ENCODE results near the gene DCDC2C.

DCDC2C gene

GRCh38 chr2:3727397-3728045, 24.1 kb downstream of the DCDC2C start:
- H3K36me3 ChIP-seq (ENCODE audit: insufficient read depth, low read length) = no peaks in the 10 kb centered on the region
- H2AFZ ChIP-seq (ENCODE audit: low read depth, low read length) = no peak overlapping the region
- no peak overlapping the region for H3K9ac ChIP-seq (ENCODE audit: low read depth, low read length)
- H3K4me1 ChIP-seq (ENCODE audit: insufficient read depth, low read length) = no peaks in the 10 kb centered on the region
- H4K20me1 ChIP-seq (ENCODE audit: insufficient read depth, low read length) = peaks cover 3% of the 10 kb centered on the region; the same call in 1 of the 2 replicates
- H3K79me2 ChIP-seq (ENCODE audit: insufficient read depth, low read length) = no peaks in the 10 kb centered on the region
- no peaks in the 10 kb centered on the region for H3K9me3 ChIP-seq (ENCODE audit: insufficient read depth, low read length, severe bottlenecking)
- H3K4me3 ChIP-seq (ENCODE audit: low read depth in 1 of 2, low read length in 2 of 2) = no peak overlapping the region
- H3K27me3 ChIP-seq (ENCODE audit: insufficient read depth, low read length, poor library complexity) = peaks cover 2% of the 10 kb centered on the region
- no peak overlapping the region for H3K4me2 ChIP-seq (ENCODE audit: insufficient read depth, low read length)
- DNase-seq = no peak
- TF ChIP-seq, protein P1, sequence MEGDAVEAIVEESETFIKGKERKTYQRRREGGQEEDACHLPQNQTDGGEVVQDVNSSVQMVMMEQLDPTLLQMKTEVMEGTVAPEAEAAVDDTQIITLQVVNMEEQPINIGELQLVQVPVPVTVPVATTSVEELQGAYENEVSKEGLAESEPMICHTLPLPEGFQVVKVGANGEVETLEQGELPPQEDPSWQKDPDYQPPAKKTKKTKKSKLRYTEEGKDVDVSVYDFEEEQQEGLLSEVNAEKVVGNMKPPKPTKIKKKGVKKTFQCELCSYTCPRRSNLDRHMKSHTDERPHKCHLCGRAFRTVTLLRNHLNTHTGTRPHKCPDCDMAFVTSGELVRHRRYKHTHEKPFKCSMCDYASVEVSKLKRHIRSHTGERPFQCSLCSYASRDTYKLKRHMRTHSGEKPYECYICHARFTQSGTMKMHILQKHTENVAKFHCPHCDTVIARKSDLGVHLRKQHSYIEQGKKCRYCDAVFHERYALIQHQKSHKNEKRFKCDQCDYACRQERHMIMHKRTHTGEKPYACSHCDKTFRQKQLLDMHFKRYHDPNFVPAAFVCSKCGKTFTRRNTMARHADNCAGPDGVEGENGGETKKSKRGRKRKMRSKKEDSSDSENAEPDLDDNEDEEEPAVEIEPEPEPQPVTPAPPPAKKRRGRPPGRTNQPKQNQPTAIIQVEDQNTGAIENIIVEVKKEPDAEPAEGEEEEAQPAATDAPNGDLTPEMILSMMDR (IDR thresholded peaks at IDR 0.05; ENCODE audit: borderline replicate concordance, extremely low read depth, low read length, poor library complexity, severe bottlenecking) = no peak
- TF ChIP-seq EZH2 (IDR thresholded peaks at IDR 0.05; ENCODE audit: borderline replicate concordance, low read depth, low read length, severe bottlenecking) = no peak
- no peak for ATAC-seq (ENCODE audit: insufficient read depth, low read depth)
- no peak overlapping the region for H3K27ac ChIP-seq (ENCODE audit: low read length)

DNA sequence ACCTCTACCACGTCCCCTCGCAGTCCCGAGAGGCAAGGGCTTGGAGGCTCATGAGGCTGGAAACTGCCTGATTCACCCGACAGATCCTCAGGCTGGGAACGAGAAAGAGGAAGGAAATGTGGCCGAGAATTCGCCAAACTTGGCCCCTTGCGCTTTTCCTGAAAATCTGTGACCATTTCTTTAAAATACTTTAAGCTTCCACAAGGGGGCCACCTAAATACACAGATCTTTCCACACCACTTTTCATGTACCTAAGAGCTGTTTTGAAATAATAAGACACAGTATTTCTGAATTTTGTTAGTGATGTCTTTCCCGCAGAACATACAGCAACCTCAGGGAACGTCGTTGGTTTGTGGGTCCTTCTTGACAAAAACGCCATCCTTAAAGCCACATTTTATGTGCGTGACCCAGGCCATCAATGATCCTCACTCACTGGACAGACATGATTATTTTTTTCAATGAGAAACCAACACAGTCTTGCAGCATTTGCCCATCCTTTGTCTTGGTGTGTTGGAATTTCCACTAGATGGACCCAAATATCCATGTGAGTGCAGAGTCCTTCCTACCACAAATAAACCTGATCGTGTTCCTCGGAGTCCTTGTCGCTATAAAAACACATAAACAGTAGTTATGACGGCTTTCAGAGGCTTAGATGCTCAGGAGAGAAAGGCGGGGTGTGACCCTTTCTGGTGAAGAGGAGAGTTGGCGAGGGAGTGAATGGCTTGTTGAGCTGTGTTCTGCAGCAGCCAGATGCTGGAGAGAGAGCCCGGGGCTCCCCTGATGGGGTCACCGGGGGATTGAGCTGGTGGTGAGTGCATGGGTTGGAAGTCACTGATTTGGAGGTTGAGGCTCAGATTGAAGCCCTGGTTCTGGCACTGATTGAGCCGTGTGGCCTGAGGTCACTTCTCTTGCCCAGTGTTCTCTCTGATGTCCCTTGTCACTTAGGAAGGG, 25.0 kb downstream of the DCDC2C start:
- H3K27ac ChIP-seq (ENCODE audit: low read length) = no peak overlapping the region
- ATAC-seq (ENCODE audit: insufficient read depth, low read depth) = no peak

GRCh38 chr2:3729055-3729448, 25.7 kb downstream of the DCDC2C start:
- no peak overlapping the region for H3K4me2 ChIP-seq (ENCODE audit: insufficient read depth, low read length)
- no peaks in the 10 kb centered on the region for H3K4me1 ChIP-seq (ENCODE audit: insufficient read depth, low read length)
- no peak for DNase-seq
- ATAC-seq (ENCODE audit: insufficient read depth, low read depth) = no peak
- no peaks in the 10 kb centered on the region for H3K9me3 ChIP-seq (ENCODE audit: insufficient read depth, low read length, severe bottlenecking)
- peaks cover 10% of the 10 kb centered on the region for H3K27me3 ChIP-seq (ENCODE audit: insufficient read depth, low read length, poor library complexity)
- H3K4me3 ChIP-seq (ENCODE audit: low read depth in 1 of 2, low read length in 2 of 2) = no peak overlapping the region
- no peaks in the 10 kb centered on the region for H3K79me2 ChIP-seq (ENCODE audit: insufficient read depth, low read length)
- TF ChIP-seq, protein P1 (IDR thresholded peaks at IDR 0.05; ENCODE audit: borderline replicate concordance, extremely low read depth, low read length, poor library complexity, severe bottlenecking) = no peak
- no peak for TF ChIP-seq EZH2 (IDR thresholded peaks at IDR 0.05; ENCODE audit: borderline replicate concordance, low read depth, low read length, severe bottlenecking)
- H2AFZ ChIP-seq (ENCODE audit: low read depth, low read length) = no peak overlapping the region
- no peak overlapping the region for H3K27ac ChIP-seq (ENCODE audit: low read length)
- H3K36me3 ChIP-seq (ENCODE audit: insufficient read depth, low read length) = no peaks in the 10 kb centered on the region
- H3K9ac ChIP-seq (ENCODE audit: low read depth, low read length) = no peak overlapping the region
- peaks cover 3% of the 10 kb centered on the region; the same call in 1 of the 2 replicates for H4K20me1 ChIP-seq (ENCODE audit: insufficient read depth, low read length)

More for the DNA sequence above, 25.0 kb downstream of the DCDC2C start:
- Histone ChIP-seq H4K20me1 (ENCODE audit: insufficient read depth, low read length) (peaks cover 3% of the 10 kb centered on the region; the same call in 1 of the 2 replicates), H3K27me3 (ENCODE audit: insufficient read depth, low read length, poor library complexity) (peaks cover 6% of the 10 kb centered on the region), H3K4me2 (ENCODE audit: insufficient read depth, low read length) (no peak overlapping the region), H3K79me2 (ENCODE audit: insufficient read depth, low read length) (no peaks in the 10 kb centered on the region), H3K9ac (ENCODE audit: low read depth, low read length) (no peak overlapping the region), H3K9me3 (ENCODE audit: insufficient read depth, low read length, severe bottlenecking) (no peaks in the 10 kb centered on the region), H3K4me3 (ENCODE audit: low read depth in 1 of 2, low read length in 2 of 2) (no peak overlapping the region), H3K36me3 (ENCODE audit: insufficient read depth, low read length) (no peaks in the 10 kb centered on the region), H2AFZ (ENCODE audit: low read depth, low read length) (no peak overlapping the region), H3K4me1 (ENCODE audit: insufficient read depth, low read length) (no peaks in the 10 kb centered on the region)
- DNase-seq = no peak
- no peak for TF ChIP-seq EZH2 (IDR thresholded peaks at IDR 0.05; ENCODE audit: borderline replicate concordance, low read depth, low read length, severe bottlenecking)
- TF ChIP-seq, protein P1 (IDR thresholded peaks at IDR 0.05; ENCODE audit: borderline replicate concordance, extremely low read depth, low read length, poor library complexity, severe bottlenecking) = peak; percentile 61
